Ectodermal cell (in vitro differentiated cells): ENCODE results near the gene SMOC2.
"Not testable (repeated sequence)": the region's sequence is repeated elsewhere in the genome, so short reads cannot be mapped to it uniquely, and the experiment has no call there.

Experiments
- H3K27ac ChIP-seq: 2 replicates; pipeline ENCODE4 v1.7.0; 2013; ENCODE audit warnings: mild to moderate bottlenecking, low read depth, low read length; ENCODE audit not compliant: insufficient read depth, poor library complexity, severe bottlenecking
- H3K27me3 ChIP-seq: 2 replicates; pipeline ENCODE4 v1.7.0; 2013; ENCODE audit warnings: mild to moderate bottlenecking, low read length; ENCODE audit not compliant: insufficient read depth, control insufficient read depth, poor library complexity, severe bottlenecking
- H3K36me3 ChIP-seq: one replicate; pipeline ENCODE4 v1.7.0; 2013; ENCODE audit warnings: low read length; ENCODE audit not compliant: control insufficient read depth, insufficient read depth
- H3K4me1 ChIP-seq: one replicate; pipeline ENCODE4 v1.7.0; 2013; ENCODE audit warnings: low read length; ENCODE audit not compliant: control insufficient read depth, insufficient read depth
- H3K4me3 ChIP-seq: 2 replicates; pipeline ENCODE4 v1.7.0; 2013; ENCODE audit warnings: low read depth, low read length, control low read depth; ENCODE audit not compliant: insufficient read depth
- H3K9me3 ChIP-seq: 2 replicates; pipeline ENCODE4 v1.7.0; 2013; ENCODE audit warnings: mild to moderate bottlenecking, low read length, moderate library complexity; ENCODE audit not compliant: control insufficient read depth
- WGBS, 2 experiments: methylation state at CpG; one replicate each; pipeline ENCODE4 v1.1.7; 2013; ENCODE audit warnings: missing lambda C conversion rate in 2 of 2; 5-methylcytosine and 5-hydroxymethylcytosine counted together

Gene SMOC2

GRCh38 chr6:168535711-168536110, 94.7 kb downstream of the SMOC2 start:
- no peaks in the 10 kb centered on the region for H3K9me3 ChIP-seq
- H3K27me3 ChIP-seq: no peaks in the 10 kb centered on the region
- 95 to 96% methylated on average over 22 of the region's 22 CpGs for WGBS, 2 experiments

GRCh38 chr6:168536196-168536595, 95.2 kb downstream of the SMOC2 start:
- H3K27me3 ChIP-seq: no peaks in the 10 kb centered on the region
- H3K4me3 ChIP-seq: no peak overlapping the region
- H3K4me1 ChIP-seq: peaks cover 9% of the 10 kb centered on the region
- H3K27ac ChIP-seq: no peak overlapping the region
- 85 to 90% methylated on average over 7 of the region's 7 CpGs for WGBS, 2 experiments
- no peaks in the 10 kb centered on the region for H3K9me3 ChIP-seq
- no peaks in the 10 kb centered on the region for H3K36me3 ChIP-seq

More at GRCh38 chr6:168535711-168536110, 94.7 kb downstream of the SMOC2 start:
- Histone ChIP-seq H3K27ac (no peak overlapping the region), H3K4me3 (no peak overlapping the region), H3K36me3 (no peaks in the 10 kb centered on the region), H3K4me1 (peaks cover 4% of the 10 kb centered on the region)

GRCh38 chr6:168536665-168537539, 95.9 kb downstream of the SMOC2 start:
- Histone ChIP-seq H3K4me3 (no peak overlapping the region), H3K4me1 (peaks cover 11% of the 10 kb centered on the region), H3K9me3 (no peaks in the 10 kb centered on the region), H3K27ac (no peak overlapping the region), H3K36me3 (no peaks in the 10 kb centered on the region), H3K27me3 (no peaks in the 10 kb centered on the region)
- WGBS, 2 experiments: 86% methylated on average over 17 of the region's 17 CpGs

- Histone ChIP-seq H3K27me3 (no peaks in the 10 kb centered on the region), H3K9me3 (no peaks in the 10 kb centered on the region), H3K27ac (no peak overlapping the region), H3K4me3 (no peak overlapping the region), H3K36me3 (no peaks in the 10 kb centered on the region), H3K4me1 (peaks cover 11% of the 10 kb centered on the region)
- WGBS, 2 experiments: 62 to 66% methylated on average over 10 of the region's 10 CpGs
These were observed 96.5 kb downstream of the SMOC2 start for GRCh38 chr6:168537540-168537884.

GRCh38 chr6:168538188-168538891, 97.4 kb downstream of the SMOC2 start:
- 96 to 98% methylated on average over 14 of the region's 14 CpGs for WGBS, 2 experiments
- H3K4me1 ChIP-seq: peaks cover 11% of the 10 kb centered on the region
- H3K27me3 ChIP-seq, H3K27ac ChIP-seq, H3K36me3 ChIP-seq, H3K9me3 ChIP-seq, H3K4me3 ChIP-seq: not testable (repeated sequence)

- no peak overlapping the region for H3K27ac ChIP-seq
- WGBS, 2 experiments: 91 to 92% methylated on average over 21 of the region's 21 CpGs
- H3K4me1 ChIP-seq: peaks cover 11% of the 10 kb centered on the region
- no peak overlapping the region for H3K4me3 ChIP-seq
- no peaks in the 10 kb centered on the region for H3K36me3 ChIP-seq
- no peaks in the 10 kb centered on the region for H3K27me3 ChIP-seq
- no peaks in the 10 kb centered on the region for H3K9me3 ChIP-seq
These were observed 98.2 kb downstream of the SMOC2 start for GRCh38 chr6:168538892-168539811.

- H3K27me3 ChIP-seq: no peaks in the 10 kb centered on the region
- no peaks in the 10 kb centered on the region for H3K9me3 ChIP-seq
- no peaks in the 10 kb centered on the region for H3K36me3 ChIP-seq
- H3K4me1 ChIP-seq: peaks cover 11% of the 10 kb centered on the region
- WGBS, 2 experiments: 38 to 48% methylated on average over 15 of the region's 15 CpGs
- H3K4me3 ChIP-seq: no peak overlapping the region
- H3K27ac ChIP-seq: no peak overlapping the region
These were observed 99.8 kb downstream of the SMOC2 start for GRCh38 chr6:168540713-168541291.

- H3K4me3 ChIP-seq: no peak overlapping the region
- no peaks in the 10 kb centered on the region for H3K36me3 ChIP-seq
- WGBS, 2 experiments: 84 to 87% methylated on average over 4 of the region's 4 CpGs
- no peaks in the 10 kb centered on the region for H3K9me3 ChIP-seq
- peaks cover 11% of the 10 kb centered on the region for H3K4me1 ChIP-seq
- no peak overlapping the region for H3K27ac ChIP-seq
- H3K27me3 ChIP-seq: no peaks in the 10 kb centered on the region
These were observed 100.3 kb downstream of the SMOC2 start for GRCh38 chr6:168541307-168541706.

GRCh38 chr6:168542301-168542700, 101.3 kb downstream of the SMOC2 start:
- H3K9me3 ChIP-seq: no peaks in the 10 kb centered on the region
- H3K27ac ChIP-seq: no peak overlapping the region
- H3K4me3 ChIP-seq: no peak overlapping the region
- H3K36me3 ChIP-seq: no peaks in the 10 kb centered on the region
- H3K4me1 ChIP-seq: peaks cover 11% of the 10 kb centered on the region
- no peaks in the 10 kb centered on the region for H3K27me3 ChIP-seq
- WGBS, 2 experiments: 82 to 86% methylated on average over 8 of the region's 8 CpGs
